ENCODE results near the gene ZFP36L2. TPM values are rescaled to one million over a fixed set of nuclear protein-coding genes. Genes with fewer than 3 reads are reported as not detected.
A peak's percentile ranks its signal among the peaks of the same experiment; 100 is the strongest.

The ZFP36L2 gene
- total RNA-seq, 1 donor from 2014 or later = 5.7 TPM

DNA sequence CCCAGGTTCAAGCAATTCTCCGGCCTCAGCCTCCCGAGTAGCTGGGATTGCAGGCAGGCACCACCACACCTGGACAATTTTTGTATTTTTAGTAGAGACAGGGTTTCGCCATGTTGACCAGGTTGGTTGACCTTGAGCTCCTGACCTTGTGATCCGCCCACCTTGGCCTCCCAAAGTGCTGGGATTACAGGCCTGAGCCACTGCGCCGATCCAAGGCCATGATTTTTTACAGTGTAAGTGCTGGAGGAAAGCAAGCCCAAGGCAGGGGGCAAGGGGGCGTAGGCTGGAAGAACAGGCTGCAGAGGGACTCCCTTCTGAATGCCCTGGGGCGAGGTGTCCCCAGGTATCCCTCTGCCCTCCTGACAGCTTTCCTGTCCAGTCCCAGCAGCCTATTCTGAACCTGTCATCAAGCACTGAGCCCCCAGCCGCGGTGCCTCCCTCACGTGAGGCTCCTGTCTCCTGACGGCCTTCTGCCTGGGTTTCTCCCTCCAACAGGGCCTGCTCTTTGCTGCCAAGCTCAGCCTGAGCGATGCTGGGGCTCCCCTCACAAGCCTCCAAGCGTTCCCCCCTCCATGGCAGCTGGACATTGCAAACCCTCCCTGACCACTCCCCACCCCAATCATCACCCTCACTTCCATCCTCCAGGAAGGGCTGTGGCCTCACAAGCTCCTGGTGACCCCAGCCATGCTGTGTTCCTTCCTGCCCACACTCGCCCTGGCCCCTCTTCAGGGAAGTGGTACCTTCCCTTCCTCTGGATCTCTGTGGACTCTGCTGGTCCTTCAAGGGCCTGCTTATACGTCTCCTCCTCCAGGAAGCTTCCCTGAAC, 37.6 kb downstream of the ZFP36L2 start:
- no peak for DNase-seq (ENCODE audit: low read depth, low spot score)

DNA sequence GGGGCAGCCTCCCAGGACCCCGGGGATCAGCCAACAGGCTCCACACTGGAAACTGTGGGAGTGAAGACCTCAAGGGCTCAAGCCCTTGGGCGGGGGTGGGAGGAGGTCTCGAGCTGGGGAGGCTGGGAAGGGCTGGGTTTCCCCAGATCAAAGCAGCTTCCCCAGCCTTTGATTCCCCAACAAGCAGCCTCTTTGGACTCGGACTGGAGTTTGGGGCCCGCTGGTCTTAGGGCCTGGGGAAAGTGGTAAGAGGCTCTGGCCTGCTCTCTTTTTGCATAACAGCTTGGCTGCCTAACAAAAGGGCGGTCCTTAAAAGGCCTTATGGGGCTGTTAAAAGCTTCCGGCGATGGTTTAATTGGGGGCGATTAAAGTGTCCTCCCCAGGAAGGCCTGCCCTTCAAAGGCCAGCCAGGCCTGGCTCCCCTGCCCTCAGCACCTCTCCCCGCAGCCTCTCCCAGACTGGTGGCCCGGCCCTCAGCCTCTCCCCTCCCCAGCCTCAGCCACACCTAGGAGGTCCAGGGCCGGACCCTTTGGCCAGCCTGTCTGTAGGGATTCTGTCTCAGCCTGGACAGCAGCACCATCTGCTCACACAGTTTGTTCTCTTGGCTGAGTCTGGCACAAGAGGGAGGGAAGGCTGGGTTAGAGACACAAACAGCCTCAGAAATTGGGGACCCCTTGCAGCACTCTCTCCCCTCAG, 39.6 kb downstream of the ZFP36L2 start:
- no peak for DNase-seq (ENCODE audit: low read depth, low spot score)

DNA sequence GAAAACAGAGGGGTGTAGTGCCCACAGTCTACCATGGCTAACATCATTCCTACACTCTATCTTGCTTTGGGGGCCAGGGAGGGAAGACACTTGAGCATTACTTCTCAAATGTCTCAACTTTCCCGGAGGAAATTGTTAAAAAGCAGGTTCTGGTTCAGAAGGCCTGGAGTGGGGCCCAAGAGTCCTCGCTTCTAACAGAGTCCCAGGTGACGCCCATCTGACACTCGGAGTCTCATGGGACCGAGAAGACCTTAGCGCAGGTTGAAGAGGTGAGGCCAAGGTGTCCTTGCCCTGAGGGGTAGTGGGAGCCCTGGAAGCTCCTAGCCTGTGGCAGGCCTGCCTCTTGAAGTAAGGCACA, 40.1 kb downstream of the ZFP36L2 start:
- no peak for DNase-seq (ENCODE audit: low read depth, low spot score)

DNA sequence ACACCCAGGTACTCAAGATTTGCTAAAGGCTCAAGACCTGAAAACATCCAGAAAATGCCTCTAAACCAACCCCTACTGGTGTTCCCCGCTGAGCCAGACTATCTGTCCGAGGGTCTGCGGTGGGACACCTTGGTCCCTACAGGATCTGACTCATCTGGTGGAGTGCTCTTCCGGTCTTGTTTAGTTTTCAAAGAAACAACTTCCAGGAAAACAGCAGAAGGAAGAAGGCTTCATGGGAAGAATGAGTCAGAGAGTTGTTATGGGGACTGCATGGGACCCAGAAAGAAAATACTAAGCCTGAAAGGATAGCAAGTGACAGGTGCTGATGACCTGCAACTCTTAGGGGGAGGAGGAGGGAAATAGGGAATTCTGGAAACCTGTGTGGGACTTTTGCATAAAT, 41.3 kb downstream of the ZFP36L2 start:
- no peak for DNase-seq (ENCODE audit: low read depth, low spot score)

DNA sequence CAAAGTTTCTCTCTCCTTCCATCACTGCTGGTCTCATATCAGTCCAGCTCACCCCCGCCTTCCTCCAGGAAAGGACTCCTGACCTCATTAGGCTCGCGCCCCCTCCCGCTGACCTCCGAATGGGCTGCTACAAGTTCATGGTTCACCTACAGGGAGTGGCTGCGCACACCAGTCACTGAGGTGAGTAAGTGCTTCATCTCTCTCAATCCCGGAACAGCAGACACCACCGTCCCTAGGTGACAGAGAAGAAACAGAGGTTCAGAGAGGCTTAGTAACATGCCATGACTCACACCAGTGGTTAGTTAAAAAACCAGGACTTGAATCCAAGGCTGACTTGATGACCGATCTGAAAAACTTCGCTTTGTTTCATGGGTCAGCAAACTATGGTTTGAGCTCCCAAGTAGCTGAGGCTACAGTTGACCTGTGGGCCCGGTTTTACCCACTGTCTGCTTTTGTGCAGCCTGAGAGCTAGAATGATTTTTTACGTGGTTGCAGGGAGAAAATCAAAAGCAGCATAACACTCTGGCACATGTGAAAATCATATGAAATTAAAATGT, 42.0 kb downstream of the ZFP36L2 start:
- no peak for DNase-seq (ENCODE audit: low read depth, low spot score)

DNA sequence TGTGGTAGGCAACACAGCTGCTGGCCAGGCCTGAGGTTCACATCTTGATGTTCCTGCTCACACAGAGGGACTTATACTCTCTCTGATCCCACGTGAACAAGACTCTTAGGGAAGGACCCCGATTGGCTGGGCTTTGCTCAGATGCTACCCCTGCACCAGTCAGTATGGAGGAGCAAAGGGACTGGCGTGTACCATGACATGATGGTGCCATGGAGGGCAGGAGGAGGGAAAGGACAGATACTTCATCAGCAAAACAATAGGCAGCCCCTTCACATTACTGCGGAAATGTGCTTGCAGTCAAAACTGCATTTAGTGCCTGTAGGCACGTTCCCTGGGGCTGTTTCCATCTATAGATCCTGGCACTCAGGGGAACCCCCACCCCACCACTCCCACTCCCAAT, 42.7 kb downstream of the ZFP36L2 start:
- no peak for DNase-seq (ENCODE audit: low read depth, low spot score)

DNA sequence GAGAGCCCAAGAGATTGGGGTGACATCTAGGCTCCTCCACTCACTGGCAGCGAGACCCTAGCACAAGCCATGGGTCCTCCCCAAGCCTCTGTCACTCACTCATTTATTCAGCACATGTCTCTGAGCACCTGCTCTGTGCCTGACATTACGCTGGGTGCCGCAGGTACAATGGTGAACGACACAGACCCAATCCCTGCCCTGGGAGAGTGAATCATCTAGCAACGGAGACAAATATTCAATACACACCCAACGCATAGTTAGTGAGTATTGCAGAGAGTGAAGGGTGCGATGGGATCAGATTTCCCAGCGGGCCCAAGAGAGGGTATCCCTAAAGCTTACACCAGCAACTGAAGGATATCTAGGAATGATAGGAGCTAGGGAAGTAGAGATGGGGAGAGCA, 45.5 kb downstream of the ZFP36L2 start:
- DNase-seq (ENCODE audit: low read depth, low spot score) = no peak

DNA sequence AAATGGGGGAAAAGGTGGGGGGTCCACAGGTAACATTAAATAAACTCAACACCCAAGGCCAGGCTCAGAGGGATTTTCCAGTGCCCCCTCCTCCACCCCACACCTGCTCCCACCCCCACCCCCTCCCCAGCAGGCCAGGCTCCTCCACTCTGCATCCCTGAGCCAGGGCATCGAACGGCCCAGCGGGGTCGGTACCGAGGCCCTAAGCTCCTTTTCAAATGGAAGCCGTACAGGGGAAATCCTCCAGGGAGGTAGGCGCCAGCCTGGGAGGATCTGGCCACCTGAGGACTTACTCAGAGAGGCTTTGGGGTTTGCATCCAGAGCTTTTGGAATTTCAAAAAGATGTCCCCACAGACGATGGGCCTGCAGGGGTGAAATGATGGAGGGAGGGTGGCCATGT, 46.5 kb downstream of the ZFP36L2 start:
- DNase-seq (ENCODE audit: low read depth, low spot score) = no peak

DNA sequence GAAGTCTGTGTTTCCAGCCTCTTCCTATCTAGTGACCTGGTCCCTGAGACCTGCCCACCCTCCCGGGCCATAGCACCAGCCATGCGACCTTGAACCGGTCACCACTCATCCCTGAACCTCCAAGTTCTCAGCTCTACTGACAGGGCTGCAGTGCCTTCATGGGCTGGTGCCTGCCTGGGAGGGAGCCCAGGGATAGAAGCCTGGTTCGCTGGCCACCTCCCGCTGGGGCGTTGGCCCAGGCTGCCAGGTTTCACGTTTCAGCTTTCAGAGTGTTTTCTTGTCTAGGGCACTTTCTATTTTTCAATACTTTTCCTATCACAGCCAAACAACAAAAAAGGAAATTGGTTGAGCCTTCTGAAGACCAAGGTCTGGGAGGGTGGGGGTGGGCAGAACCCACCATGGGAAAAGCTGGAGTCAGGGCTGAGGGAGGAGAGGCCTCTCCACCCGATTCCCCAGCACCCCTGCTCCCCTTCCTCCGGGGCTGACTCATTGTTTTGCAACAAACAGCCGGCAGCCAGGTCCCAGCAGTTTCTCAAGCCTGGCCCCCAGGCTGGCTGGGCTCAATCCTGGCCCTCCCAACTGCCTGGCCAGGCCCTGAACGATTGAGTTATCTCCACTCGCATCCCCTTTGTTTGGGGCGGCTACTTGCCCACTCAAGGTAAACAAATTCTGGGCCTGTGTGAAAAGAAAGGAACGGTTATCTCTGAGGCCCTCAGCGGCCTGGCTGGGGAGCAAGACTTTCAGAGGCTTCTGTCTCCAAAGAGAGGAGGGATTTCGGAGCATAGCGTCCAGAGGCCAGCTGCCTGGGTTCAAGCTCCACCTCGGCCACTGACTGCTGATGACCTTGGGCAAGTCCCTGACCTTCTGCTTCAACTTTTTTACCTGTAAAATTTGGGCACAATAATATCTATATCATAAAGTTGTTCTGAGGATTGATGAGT, 47.5 kb downstream of the ZFP36L2 start:
- DNase-seq (ENCODE audit: low read depth, low spot score) = peak; percentile 86

DNA sequence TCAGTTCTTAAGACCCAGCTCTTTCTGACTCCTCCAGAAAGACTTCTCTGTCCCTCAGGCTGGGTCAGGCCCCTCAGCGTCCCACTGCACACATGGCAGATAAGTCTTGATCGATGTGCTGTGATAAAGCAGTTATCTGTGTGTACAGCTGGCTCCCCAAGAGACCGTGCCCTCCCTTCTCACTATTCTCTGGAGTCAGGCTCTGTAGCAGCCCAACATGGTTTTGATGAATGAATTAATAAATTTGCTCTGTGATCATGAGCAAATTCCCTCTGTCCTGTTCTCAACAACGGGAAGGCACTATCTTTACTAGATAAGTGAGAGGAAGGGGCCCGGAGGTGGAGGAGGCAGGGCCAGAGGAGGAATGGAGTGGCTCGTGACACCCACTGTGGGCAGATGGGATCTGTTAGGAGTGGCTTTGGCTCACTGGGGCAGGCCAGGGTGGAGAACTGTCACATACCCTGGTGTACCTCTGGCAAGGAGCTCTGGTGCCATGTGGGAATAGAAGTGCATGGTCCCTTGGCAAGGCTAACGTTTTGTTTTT, 48.3 kb downstream of the ZFP36L2 start:
- no peak for DNase-seq (ENCODE audit: low read depth, low spot score)

DNA sequence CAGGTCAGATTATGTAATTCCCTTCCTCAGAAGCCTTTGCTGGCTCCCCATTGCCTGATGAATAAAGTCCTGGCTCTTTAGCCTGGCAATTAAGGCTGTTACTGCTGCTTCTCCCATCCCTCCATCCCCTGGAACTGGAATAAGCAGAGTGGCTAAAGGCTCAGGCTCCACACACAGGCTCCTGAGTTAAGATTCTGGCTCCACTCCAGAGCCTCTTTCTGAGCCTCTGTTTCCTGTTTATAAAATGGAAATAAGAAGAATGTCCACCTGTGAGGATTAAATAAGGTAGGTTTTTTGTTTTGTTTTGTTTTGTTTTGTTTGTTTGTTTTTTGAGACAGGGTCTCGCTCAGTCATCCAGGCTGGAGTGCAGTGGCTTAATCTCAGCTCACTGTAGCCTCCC, 50.0 kb downstream of the ZFP36L2 start:
- no peak for DNase-seq (ENCODE audit: low read depth, low spot score)

DNA sequence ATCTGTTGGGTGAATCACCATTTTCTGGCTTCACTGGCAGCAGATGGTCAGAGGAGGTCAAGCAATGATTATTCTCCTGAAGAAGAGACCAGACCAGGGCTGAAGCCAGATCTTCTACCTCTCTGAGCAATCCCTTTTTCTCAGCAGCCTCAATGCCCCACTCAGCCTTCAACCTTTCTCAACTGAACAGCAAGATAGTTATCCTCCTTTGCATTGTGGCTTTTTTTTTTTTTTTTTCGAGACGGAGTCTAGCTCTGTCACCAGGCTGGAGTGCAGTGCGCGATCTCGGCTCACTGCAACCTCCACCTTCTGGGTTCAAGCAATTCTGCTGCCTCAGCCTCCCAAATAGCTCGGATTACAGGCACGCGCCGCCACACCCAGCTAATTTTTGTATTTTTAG, 50.5 kb downstream of the ZFP36L2 start:
- DNase-seq (ENCODE audit: low read depth, low spot score) = no peak

DNA sequence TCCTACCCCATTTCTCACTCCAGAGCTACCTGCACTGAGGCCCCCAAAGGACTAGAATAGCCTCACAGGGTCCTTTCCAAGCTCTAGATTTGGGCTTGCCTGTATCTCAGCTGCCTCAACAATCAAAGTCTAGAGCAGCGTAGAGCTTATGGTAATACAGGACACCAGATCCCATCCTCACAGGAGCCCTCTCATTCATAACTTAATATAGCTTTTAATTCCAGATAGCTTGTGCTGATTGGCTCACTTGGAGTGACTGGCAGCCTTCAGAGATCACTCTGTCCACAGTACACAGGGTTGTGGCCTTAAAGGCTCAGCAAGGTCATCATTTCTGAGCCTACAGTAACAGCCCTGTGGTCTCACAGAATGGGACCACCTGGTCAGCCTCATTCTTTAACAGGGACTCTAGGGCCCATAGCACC, 51.4 kb downstream of the ZFP36L2 start:
- no peak for DNase-seq (ENCODE audit: low read depth, low spot score)

DNA sequence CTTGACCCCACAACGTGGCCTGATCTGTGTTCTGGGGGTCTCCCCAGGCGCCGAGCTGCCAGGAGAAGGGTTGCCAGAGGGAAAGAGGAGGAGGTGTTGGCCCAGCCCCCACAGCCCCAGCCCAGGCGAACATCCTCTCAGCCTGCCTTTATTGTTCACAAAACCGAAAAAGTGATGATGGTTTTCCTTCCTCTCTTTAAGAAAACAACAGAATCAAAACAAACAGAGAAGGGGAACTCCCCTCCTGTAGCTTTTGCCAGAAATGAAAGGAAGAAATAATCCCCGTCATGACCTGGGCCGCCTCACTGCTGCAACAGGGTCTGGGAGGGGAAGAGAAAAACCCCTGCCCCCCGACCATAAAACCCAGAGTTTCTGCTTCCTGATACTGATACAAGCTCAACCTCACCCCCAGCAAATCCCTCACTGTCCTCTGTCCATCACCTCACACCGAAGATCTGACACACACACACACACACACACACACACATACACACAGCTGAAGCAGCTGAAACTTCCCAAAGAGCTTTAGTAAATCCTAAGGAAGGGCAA, 52.0 kb downstream of the ZFP36L2 start:
- DNase-seq (ENCODE audit: low read depth, low spot score) = peak; percentile 88
